GM12872 (cell line): ENCODE data around the gene MARK4.

Source experiments
- TF ChIP-seq, protein P1 (sequence below): IDR thresholded peaks from 3 replicates; pipeline ENCODE4 v1.5.1; 2011; ENCODE audit warnings: low read depth, mild to moderate bottlenecking, low read length, moderate library complexity; ENCODE audit not compliant: insufficient read depth

Gene MARK4

DNA sequence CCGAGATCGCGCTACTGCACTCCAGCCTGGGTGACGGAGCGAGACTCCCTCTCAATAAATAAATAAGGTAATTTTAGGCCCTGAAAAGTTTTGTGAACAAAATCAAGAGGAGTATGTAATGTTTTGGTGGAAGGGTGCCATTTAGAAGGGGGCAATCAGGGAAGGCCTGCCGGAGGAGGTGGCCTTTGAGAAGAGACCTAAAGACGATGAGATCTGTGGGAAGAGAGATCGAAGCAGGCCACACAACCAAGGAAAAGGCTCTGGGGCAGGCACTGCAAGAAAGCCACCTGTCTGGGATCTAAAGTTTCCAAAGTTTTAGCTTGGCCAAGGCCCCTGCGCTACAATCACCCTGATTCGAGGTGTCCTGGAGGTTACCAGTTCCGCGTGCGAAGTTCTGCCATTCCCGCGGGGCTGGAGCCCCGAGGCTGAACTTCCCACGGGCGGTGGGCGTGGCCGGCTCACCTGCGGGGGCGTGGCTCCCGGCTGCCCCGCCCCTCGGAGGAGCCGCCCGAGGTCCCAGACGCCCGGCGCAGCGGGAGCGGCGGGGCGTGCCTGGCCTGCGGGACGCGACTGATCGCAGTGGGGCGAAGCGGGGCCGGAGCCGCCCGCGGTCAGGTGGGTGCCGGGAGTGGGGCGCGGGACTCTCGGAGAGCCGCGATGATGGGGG is 89.3 kb downstream of the MARK4 start, which contains the start of gene KLC3:
Gene KLC3 (plus strand): TSS at position 519 of the 667 bp plus-strand sequence. CDS start 4,792 bp downstream, outside the sequence.
- TF ChIP-seq, protein P1, sequence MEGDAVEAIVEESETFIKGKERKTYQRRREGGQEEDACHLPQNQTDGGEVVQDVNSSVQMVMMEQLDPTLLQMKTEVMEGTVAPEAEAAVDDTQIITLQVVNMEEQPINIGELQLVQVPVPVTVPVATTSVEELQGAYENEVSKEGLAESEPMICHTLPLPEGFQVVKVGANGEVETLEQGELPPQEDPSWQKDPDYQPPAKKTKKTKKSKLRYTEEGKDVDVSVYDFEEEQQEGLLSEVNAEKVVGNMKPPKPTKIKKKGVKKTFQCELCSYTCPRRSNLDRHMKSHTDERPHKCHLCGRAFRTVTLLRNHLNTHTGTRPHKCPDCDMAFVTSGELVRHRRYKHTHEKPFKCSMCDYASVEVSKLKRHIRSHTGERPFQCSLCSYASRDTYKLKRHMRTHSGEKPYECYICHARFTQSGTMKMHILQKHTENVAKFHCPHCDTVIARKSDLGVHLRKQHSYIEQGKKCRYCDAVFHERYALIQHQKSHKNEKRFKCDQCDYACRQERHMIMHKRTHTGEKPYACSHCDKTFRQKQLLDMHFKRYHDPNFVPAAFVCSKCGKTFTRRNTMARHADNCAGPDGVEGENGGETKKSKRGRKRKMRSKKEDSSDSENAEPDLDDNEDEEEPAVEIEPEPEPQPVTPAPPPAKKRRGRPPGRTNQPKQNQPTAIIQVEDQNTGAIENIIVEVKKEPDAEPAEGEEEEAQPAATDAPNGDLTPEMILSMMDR, result no peak

DNA sequence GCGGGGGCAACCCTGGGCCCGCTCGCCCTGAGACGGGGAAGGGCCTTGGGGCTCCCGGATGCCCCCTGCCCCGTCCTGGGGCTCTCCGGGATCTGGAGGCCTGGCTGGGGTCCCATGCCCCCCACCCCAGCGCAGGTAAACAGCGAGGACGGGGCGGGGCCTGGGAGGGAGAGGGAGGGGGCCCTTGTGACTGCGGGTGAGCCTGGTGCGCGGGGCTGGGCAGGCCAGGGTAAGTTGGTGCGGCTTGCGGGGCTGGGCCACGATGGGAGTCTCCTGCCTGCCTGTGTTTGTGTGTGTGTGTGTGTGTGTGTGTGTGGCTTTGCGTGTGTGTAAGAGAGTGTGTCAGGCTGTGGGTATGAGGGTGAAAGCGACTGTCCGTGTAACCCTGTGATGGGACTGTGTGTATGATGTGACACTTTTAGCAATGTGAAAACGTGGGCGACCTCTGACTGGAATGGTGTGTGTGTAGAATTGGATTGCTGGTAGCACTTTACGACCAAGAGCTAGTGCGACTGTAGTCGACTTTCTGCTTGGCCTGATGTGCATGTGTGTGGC is 89.9 kb downstream of the MARK4 start:
- TF ChIP-seq, protein P1, result no peak

DNA sequence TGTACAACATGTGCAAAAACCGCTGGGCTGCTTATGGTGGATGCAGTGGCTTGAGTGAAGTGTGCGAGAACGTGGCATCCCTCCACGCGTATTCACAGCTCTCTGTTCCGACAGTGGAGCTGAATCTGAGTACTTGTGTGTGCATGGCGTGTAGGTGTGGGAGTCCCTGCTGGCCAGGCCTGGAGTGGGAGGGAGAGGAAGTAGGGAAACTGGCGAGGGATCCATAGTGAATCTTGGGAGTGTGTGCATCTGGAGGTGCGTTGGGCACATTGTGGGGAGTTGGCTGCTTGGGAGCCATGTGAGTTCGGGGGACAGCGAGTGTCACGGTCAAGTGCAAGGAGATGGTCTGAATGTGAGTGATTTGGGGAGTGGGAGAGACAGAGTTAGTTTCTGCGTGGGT is 91.8 kb downstream of the MARK4 start:
- TF ChIP-seq, protein P1, result no peak

DNA sequence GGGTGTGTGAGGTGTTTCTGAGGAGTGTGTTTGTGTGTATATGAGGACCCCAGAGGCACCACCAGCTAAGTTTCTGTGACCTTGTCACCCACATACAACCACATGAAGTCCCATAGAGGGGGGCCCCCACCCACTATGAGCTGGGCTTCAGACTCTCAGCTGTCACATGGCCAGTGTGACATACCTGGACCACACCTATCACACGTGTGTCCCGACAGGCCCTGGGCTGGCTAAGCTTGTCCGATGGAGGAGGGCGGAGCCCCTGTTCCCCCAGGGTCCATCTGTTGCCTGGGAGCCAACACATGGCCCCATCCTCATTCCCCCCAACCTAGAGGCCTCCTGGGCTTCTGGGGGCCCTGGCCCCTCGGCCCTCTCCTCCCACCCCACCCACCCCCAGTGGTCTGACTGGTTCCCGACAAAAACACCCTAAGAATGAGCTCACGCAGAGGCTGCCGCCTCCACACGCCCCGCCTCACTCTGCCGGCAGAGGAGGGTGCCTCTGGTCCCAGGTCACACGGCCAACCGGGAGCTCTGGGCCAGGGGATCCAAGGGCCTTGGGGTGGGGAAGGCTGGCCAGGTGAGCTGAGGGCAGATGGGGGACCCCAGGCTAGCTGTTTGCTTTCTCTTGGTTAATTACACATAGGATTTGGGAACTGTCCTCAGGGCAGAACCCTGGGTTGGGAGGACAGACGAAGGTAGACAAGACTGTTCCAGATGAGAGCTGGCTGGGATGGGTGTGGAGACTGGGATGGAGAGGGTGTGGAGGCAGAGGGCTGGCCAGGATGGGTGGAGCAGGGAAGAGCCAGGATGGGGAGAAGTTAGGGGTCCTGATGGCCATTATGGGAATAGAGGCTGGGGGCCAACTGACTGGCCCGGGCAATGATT is 93.8 kb downstream of the MARK4 start:
- TF ChIP-seq, protein P1, result no peak

DNA sequence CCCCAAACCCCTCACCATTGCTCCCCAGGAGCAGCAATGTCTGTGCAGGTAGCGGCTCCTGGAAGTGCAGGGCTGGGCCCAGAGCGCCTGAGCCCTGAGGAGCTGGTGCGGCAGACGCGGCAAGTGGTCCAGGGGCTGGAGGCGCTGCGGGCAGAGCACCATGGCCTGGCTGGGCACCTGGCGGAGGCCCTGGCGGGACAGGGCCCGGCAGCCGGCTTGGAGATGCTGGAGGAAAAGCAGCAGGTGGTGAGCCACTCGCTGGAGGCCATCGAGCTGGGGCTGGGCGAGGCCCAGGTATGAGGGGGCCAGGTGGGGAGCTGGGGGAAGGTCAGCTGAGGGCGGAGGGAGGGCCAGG is 94.4 kb downstream of the MARK4 start:
- TF ChIP-seq, protein P1, result no peak

DNA sequence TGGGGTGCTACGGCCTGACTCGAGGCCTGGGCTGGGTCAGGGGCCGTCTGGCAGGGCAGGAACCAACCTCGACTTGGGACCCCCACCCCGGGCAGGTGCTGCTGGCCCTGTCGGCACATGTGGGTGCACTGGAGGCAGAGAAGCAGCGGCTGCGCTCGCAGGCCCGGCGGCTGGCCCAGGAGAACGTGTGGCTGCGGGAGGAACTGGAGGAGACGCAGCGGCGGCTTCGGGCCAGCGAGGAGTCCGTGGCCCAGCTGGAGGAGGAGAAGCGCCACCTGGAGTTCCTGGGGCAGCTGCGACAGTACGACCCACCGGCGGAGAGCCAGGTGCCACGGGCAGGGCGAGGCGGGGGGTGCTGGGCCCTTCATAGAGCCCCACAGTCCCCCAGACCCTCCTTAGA is 95.4 kb downstream of the MARK4 start:
- TF ChIP-seq, protein P1, result no peak
